Fibroblast of lung (primary cell): Measurements from ENCODE around the gene ARID3A. TPM values are rescaled to one million over a fixed set of nuclear protein-coding genes. Genes with fewer than 3 reads are reported as not detected.

Source experiments
- DNase-seq, 2 donors: peaks; one replicate each; pipeline versions ENCODE4 v3.0.0 to v3.0.0-alpha.2; 2010; ENCODE audit warnings: low read depth in 2 of 2
- H2AFZ ChIP-seq: 2 replicates; pipeline ENCODE4 v1.5.1; 2012; ENCODE audit warnings: low read length, control low read depth, inconsistent platforms
- H3K27ac ChIP-seq: 2 replicates; pipeline ENCODE4 v1.5.1; 2011; ENCODE audit warnings: low read length, control low read depth; ENCODE audit not compliant: insufficient read depth
- H3K27me3 ChIP-seq: 2 replicates; pipeline ENCODE4 v1.5.1; 2011; ENCODE audit warnings: mild to moderate bottlenecking, low read length; ENCODE audit not compliant: control insufficient read depth, insufficient read depth
- H3K36me3 ChIP-seq: 2 replicates; pipeline ENCODE4 v1.5.1; 2011; ENCODE audit warnings: low read length; ENCODE audit not compliant: control insufficient read depth, insufficient read depth
- H3K4me1 ChIP-seq: 2 replicates; pipeline ENCODE4 v1.5.1; 2011; ENCODE audit warnings: low read length; ENCODE audit not compliant: control insufficient read depth, insufficient read depth; ENCODE audit errors: extremely low read depth
- H3K4me2 ChIP-seq: 2 replicates; pipeline ENCODE4 v1.5.1; 2011; ENCODE audit warnings: low read length, control low read depth; ENCODE audit not compliant: insufficient read depth; ENCODE audit errors: extremely low read depth
- H3K4me3 ChIP-seq, 4 experiments: fragments of 200-600 bp in 1 of 4; sonication (generic) in 1 of 4; replicated peaks in 1 of 4; 2 replicates each; pipeline ENCODE4 v1.5.1; 2011 to 2016; ENCODE audit warnings: low read length in 4 of 4, low read depth in 3 of 4, mild to moderate bottlenecking in 3 of 4, control low read depth in 2 of 4, inconsistent platforms in 1 of 4, mixed read lengths in 1 of 4; ENCODE audit not compliant: insufficient read depth in 1 of 4; ENCODE audit errors: control extremely low read depth in 1 of 4
- H3K79me2 ChIP-seq: 2 replicates; pipeline ENCODE4 v1.5.1; 2012; ENCODE audit warnings: mild to moderate bottlenecking, low read length, inconsistent platforms; ENCODE audit not compliant: control insufficient read depth, insufficient read depth
- H3K9ac ChIP-seq: 2 replicates; pipeline ENCODE4 v1.5.1; 2011; ENCODE audit warnings: mild to moderate bottlenecking, low read length, control low read depth; ENCODE audit not compliant: insufficient read depth
- H3K9me3 ChIP-seq: 2 replicates; pipeline ENCODE4 v1.5.1; 2012; ENCODE audit warnings: low read depth, low read length; ENCODE audit not compliant: control insufficient read depth, insufficient read depth
- H4K20me1 ChIP-seq: 2 replicates; pipeline ENCODE4 v1.5.1; 2011; ENCODE audit warnings: low read length; ENCODE audit not compliant: control insufficient read depth, insufficient read depth; ENCODE audit errors: extremely low read depth
- CTCF ChIP-seq, 2 donors: IDR thresholded peaks in 1 of 2; conservative IDR thresholded peaks in 1 of 2; 1 replicate in 1 of 2; 2 replicates in 1 of 2; pipeline ENCODE4 v1.5.1; 2011 to 2012; ENCODE audit warnings: low read length in 2 of 2, control low read depth in 1 of 2, inconsistent platforms in 1 of 2, low read depth in 1 of 2, mild to moderate bottlenecking in 1 of 2
- EZH2 ChIP-seq: IDR thresholded peaks from 2 replicates; pipeline ENCODE4 v1.5.1; 2012; ENCODE audit warnings: low read length, control low read depth, mild to moderate bottlenecking; ENCODE audit errors: missing control alignments
- polyA plus RNA-seq, 2 donors: library from polyadenylated mRNA; depleted of rRNA in 1 of 2; stranded (reverse) in 1 of 2; unstranded in 1 of 2; fragments of >200 nt; gene quantifications; 2 replicates each; pipeline ENCODE4 v1.2.1, GENCODE V29; 2011 to 2012; ENCODE audit warnings: missing spikeins in 1 of 2
- total RNA-seq: library from RNA; depleted of rRNA; stranded (reverse); fragments of >200 nt; gene quantifications from 2 replicates; pipeline ENCODE4 v1.2.1, GENCODE V29; 2014

The ARID3A gene
- total and polyA plus RNA-seq, 2 donors (not counting 1 experiment from before 2014, with no cell fraction given): 6.4 to 14.9 TPM

DNA sequence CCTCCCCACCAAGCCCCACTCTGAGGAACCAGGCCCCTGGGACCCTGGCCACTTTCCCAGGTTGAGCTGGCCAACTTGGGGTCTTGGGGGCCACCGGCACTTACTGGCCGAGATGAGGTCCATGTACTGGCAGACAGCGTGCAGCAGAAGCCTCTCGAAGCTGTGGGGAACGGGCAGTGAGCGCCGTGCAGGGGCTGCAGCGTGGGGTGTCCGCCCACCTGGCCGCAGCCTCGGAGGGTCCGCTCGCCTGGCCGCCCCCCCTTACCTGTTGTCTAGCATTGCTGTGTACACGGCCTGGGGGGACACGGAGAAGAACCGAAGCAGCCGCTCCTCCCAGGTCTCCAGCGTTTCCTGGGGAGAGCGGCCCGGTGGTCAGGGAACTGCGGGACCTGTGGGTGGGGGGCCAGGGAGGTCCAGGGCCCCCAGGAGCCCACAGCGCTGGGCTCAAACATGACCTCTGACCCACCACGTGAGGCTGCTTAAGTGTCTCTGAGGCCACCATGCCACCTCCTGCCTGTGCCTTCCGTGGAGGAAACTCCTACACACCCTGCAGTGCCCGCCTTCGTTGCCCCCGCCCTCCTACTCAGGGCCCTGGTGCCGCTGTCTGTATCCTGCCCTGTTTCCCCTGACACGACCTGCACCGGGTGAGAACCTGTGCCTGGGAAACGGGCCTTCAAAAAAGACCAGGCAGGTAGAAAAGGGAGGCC is 26.3 kb upstream of the ARID3A start:
- no peaks in the 10 kb centered on the region for H3K79me2 ChIP-seq
- TF ChIP-seq CTCF (conservative IDR thresholded peaks at IDR 0.05 in 1 of 2, IDR thresholded peaks at IDR 0.05 in 1 of 2; ENCODE audit: low read depth in 1 of 2, low read length in 2 of 2) (no peak), EZH2 (no peak)
- no peaks in the 10 kb centered on the region for H4K20me1 ChIP-seq
- H3K4me3 ChIP-seq: no peak overlapping the region
- no peaks in the 10 kb centered on the region for H3K4me1 ChIP-seq
- H3K27me3 ChIP-seq: no peaks in the 10 kb centered on the region
- no peak overlapping the region for H3K4me2 ChIP-seq
- no peaks in the 10 kb centered on the region for H3K9me3 ChIP-seq
- no peak overlapping the region for H2AFZ ChIP-seq
- H3K36me3 ChIP-seq: peaks cover 10% of the 10 kb centered on the region
- H3K27ac ChIP-seq: no peak overlapping the region
- H3K9ac ChIP-seq: no peak overlapping the region
- DNase-seq: no peak

- TF ChIP-seq CTCF (conservative IDR thresholded peaks at IDR 0.05 in 1 of 2, IDR thresholded peaks at IDR 0.05 in 1 of 2; ENCODE audit: low read depth in 1 of 2, low read length in 2 of 2) (no peak), EZH2 (no peak)
- H3K4me2 ChIP-seq: no peak overlapping the region
- peaks cover 10% of the 10 kb centered on the region for H3K36me3 ChIP-seq
- DNase-seq: no peak
- no peak overlapping the region for H3K27ac ChIP-seq
- no peak overlapping the region for H3K4me3 ChIP-seq
- H2AFZ ChIP-seq: no peak overlapping the region
- no peaks in the 10 kb centered on the region for H4K20me1 ChIP-seq
- H3K27me3 ChIP-seq: no peaks in the 10 kb centered on the region
- no peak overlapping the region for H3K9ac ChIP-seq
- no peaks in the 10 kb centered on the region for H3K9me3 ChIP-seq
- no peaks in the 10 kb centered on the region for H3K79me2 ChIP-seq
- no peaks in the 10 kb centered on the region for H3K4me1 ChIP-seq
Observed at GRCh38 chr19:900043-900301, 25.9 kb upstream of the ARID3A start.

DNA sequence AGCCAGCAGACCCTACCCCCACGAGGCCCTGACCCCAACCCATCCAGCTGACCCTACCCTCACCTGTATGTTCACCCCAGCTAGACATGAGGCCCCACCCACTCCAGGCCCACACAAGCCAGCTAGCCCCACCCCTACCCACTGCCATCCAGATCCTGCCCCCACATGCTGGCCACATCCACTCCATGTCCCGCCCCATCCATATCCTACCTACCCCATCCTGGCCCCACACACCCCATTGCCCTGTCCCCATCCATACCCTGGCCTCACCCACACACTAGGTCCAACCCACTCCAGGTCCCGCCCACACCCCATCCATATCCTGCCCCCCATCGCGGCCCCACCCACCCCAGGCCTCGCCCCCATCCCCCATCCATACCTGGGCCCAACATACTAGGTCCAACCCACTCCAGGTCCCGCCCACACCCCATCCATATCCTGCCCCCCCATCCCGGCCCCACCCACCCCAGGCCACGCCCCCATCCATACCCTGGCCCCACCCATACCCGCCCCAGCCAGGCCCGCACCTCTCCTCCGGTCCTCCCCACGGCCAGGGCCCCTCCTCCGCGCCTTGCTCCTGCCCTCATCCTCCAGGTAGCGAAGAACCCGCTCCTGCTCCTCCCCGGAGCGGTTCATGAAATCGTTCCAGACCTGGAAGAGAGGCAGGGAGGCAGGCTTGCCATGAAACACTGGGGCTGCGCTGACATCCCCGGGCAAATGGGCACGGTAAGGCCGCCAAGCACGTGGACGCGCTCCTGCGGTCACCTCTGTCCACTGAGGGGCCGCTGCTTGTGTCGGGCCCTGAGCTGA is 25.3 kb upstream of the ARID3A start:
- DNase-seq: no peak
- no peaks in the 10 kb centered on the region for H3K4me1 ChIP-seq
- no peaks in the 10 kb centered on the region for H3K79me2 ChIP-seq
- no peaks in the 10 kb centered on the region for H4K20me1 ChIP-seq
- no peaks in the 10 kb centered on the region for H3K9me3 ChIP-seq
- H3K36me3 ChIP-seq: peaks cover 10% of the 10 kb centered on the region
- TF ChIP-seq EZH2: no peak
- TF ChIP-seq CTCF (conservative IDR thresholded peaks at IDR 0.05 in 1 of 2, IDR thresholded peaks at IDR 0.05 in 1 of 2; ENCODE audit: low read depth in 1 of 2, low read length in 2 of 2): no peak
- H3K27ac ChIP-seq: no peak overlapping the region
- H3K27me3 ChIP-seq: no peaks in the 10 kb centered on the region
- no peak overlapping the region for H3K4me3 ChIP-seq
- no peak overlapping the region for H2AFZ ChIP-seq
- no peak overlapping the region for H3K4me2 ChIP-seq
- no peak overlapping the region for H3K9ac ChIP-seq
